H9 (cell line): ENCODE results near the gene OGFOD3. TPM values are rescaled to one million over a fixed set of nuclear protein-coding genes. Genes with fewer than 3 reads are reported as not detected.

Source experiments
- DNase-seq: peaks from one replicate; pipeline ENCODE4 v3.0.0-alpha.2; 2017
- H2AFZ ChIP-seq: one replicate; pipeline ENCODE4 v1.6.1; 2013; ENCODE audit warnings: mild to moderate bottlenecking, low read length, control low read depth, moderate library complexity
- H2AK5ac ChIP-seq: 2 replicates; pipeline ENCODE4 v1.6.1; 2013; ENCODE audit warnings: low read length, control low read depth, mixed read lengths; ENCODE audit not compliant: insufficient read length
- H2BK120ac ChIP-seq: one replicate; pipeline ENCODE4 v1.6.1; 2013; ENCODE audit warnings: low read depth, mild to moderate bottlenecking, low read length, control low read depth, inconsistent platforms; ENCODE audit not compliant: poor library complexity, severe bottlenecking
- H2BK12ac ChIP-seq: 2 replicates; pipeline ENCODE4 v1.6.1; 2013; ENCODE audit warnings: low read length, control low read depth, mixed read lengths, low read depth; ENCODE audit not compliant: insufficient read length
- H2BK15ac ChIP-seq: 2 replicates; pipeline ENCODE4 v1.6.1; 2013; ENCODE audit warnings: low read depth, low read length, control low read depth
- H2BK20ac ChIP-seq: one replicate; pipeline ENCODE4 v1.6.1; 2013; ENCODE audit warnings: low read depth, mild to moderate bottlenecking, low read length, control low read depth, inconsistent platforms; ENCODE audit not compliant: poor library complexity, severe bottlenecking
- H2BK5ac ChIP-seq: 2 replicates; pipeline ENCODE4 v1.6.1; 2013; ENCODE audit warnings: low read length, control low read depth, mixed read lengths; ENCODE audit not compliant: insufficient read length
- H3K14ac ChIP-seq: 2 replicates; pipeline ENCODE4 v1.6.1; 2013; ENCODE audit warnings: low read length, control low read depth; ENCODE audit not compliant: insufficient read depth
- H3K18ac ChIP-seq: 2 replicates; pipeline ENCODE4 v1.6.1; 2013; ENCODE audit warnings: low read depth, mild to moderate bottlenecking, mixed read lengths, low read length, control low read depth; ENCODE audit not compliant: insufficient read length
- H3K23ac ChIP-seq: 2 replicates; pipeline ENCODE4 v1.6.1; 2013; ENCODE audit warnings: low read length, control low read depth, mixed read lengths, low read depth; ENCODE audit not compliant: insufficient read length
- H3K23me2 ChIP-seq: 2 replicates; pipeline ENCODE4 v1.6.1; 2013; ENCODE audit warnings: low read depth, mild to moderate bottlenecking, mixed read lengths, low read length, control low read depth; ENCODE audit not compliant: insufficient read length, poor library complexity, severe bottlenecking
- H3K27ac ChIP-seq: 2 replicates; pipeline ENCODE4 v1.5.1; 2013; ENCODE audit warnings: low read length, control low read depth, mixed read lengths, low read depth; ENCODE audit not compliant: insufficient read length
- H3K27me3 ChIP-seq: 2 replicates; pipeline ENCODE4 v1.6.1; 2013; ENCODE audit warnings: low read length, control low read depth, inconsistent platforms; ENCODE audit not compliant: insufficient read depth
- H3K4ac ChIP-seq: 2 replicates; pipeline ENCODE4 v1.6.1; 2013; ENCODE audit warnings: low read depth, mild to moderate bottlenecking, control low read depth, inconsistent platforms, low read length, moderate library complexity
- H3K4me1 ChIP-seq: 2 replicates; pipeline ENCODE4 v1.6.1; 2013; ENCODE audit warnings: low read length, control low read depth, inconsistent platforms; ENCODE audit not compliant: insufficient read depth
- H3K4me2 ChIP-seq: 2 replicates; pipeline ENCODE4 v1.6.1; 2013; ENCODE audit warnings: low read length, control low read depth, mixed read lengths; ENCODE audit not compliant: insufficient read length, insufficient read depth
- H3K56ac ChIP-seq: 2 replicates; pipeline ENCODE4 v1.6.1; 2013; ENCODE audit warnings: low read depth, mild to moderate bottlenecking, mixed read lengths, low read length, control low read depth; ENCODE audit not compliant: insufficient read length
- H3K79me1 ChIP-seq: 2 replicates; pipeline ENCODE4 v1.6.1; 2013; ENCODE audit warnings: low read depth, mild to moderate bottlenecking, moderate library complexity, low read length, control low read depth, inconsistent platforms; ENCODE audit not compliant: insufficient read depth, poor library complexity, severe bottlenecking
- H3K79me2 ChIP-seq: 2 replicates; pipeline ENCODE4 v1.6.1; 2013; ENCODE audit warnings: low read length, control low read depth, inconsistent platforms; ENCODE audit not compliant: insufficient read depth
- H3K9ac ChIP-seq: 2 replicates; pipeline ENCODE4 v1.6.1; 2013; ENCODE audit warnings: low read length, control low read depth, mixed read lengths; ENCODE audit not compliant: insufficient read length; ENCODE audit errors: extremely low read depth
- H3K9me3 ChIP-seq: one replicate; pipeline ENCODE4 v1.6.1; 2013; ENCODE audit warnings: low read depth, low read length, inconsistent platforms; ENCODE audit not compliant: control insufficient read depth
- H3T11ph ChIP-seq: one replicate; pipeline ENCODE4 v1.6.1; 2013; ENCODE audit warnings: mild to moderate bottlenecking, low read length, control low read depth, inconsistent platforms
- H4K20me1 ChIP-seq: one replicate; pipeline ENCODE4 v1.6.1; 2013; ENCODE audit not compliant: control insufficient read depth, insufficient read length, insufficient read depth
- H4K5ac ChIP-seq: 2 replicates; pipeline ENCODE4 v1.6.1; 2013; ENCODE audit warnings: low read depth, mild to moderate bottlenecking, mixed read lengths, low read length, control low read depth; ENCODE audit not compliant: insufficient read length
- H4K8ac ChIP-seq: replicated peaks from 2 replicates; pipeline ENCODE4 v1.6.1; 2013; ENCODE audit warnings: low read length, control low read depth, mixed read lengths, low read depth; ENCODE audit not compliant: insufficient read length
- H4K91ac ChIP-seq: 2 replicates; pipeline ENCODE4 v1.6.1; 2013; ENCODE audit warnings: low read depth, mild to moderate bottlenecking, moderate library complexity, mixed read lengths, low read length, control low read depth; ENCODE audit not compliant: insufficient read length
- H3K27ac Mint-ChIP-seq, 3 experiments: 2 replicates in 2 of 3; 3 replicates in 1 of 3; pipeline ENCODE4 v1.8.0; 2020 to 2021; ENCODE audit warnings: mixed read lengths in 3 of 3, mild to moderate bottlenecking in 1 of 3, moderate library complexity in 1 of 3
- H3K27me3 Mint-ChIP-seq: 2 replicates; pipeline ENCODE4 v1.8.0; 2021; ENCODE audit warnings: low read depth, mild to moderate bottlenecking, moderate library complexity, mixed read lengths
- H3K36me3 Mint-ChIP-seq, 3 experiments: 2 replicates in 2 of 3; 3 replicates in 1 of 3; pipeline ENCODE4 v1.8.0; 2020 to 2021; ENCODE audit warnings: low read depth in 3 of 3, mixed read lengths in 3 of 3; ENCODE audit not compliant: insufficient read depth in 1 of 3
- H3K4me1 Mint-ChIP-seq, 2 experiments: 2 replicates each; pipeline ENCODE4 v1.8.0; 2020; ENCODE audit warnings: mixed read lengths in 2 of 2
- H3K4me3 Mint-ChIP-seq, 2 experiments: 2 replicates in 1 of 2; 3 replicates in 1 of 2; pipeline ENCODE4 v1.8.0; 2020 to 2021; ENCODE audit warnings: mild to moderate bottlenecking in 2 of 2, mixed read lengths in 2 of 2, moderate library complexity in 1 of 2
- H3K9me3 Mint-ChIP-seq, 2 experiments: 2 replicates in 1 of 2; 3 replicates in 1 of 2; pipeline ENCODE4 v1.8.0; 2020; ENCODE audit warnings: mild to moderate bottlenecking in 2 of 2, mixed read lengths in 2 of 2, moderate library complexity in 1 of 2
- WGBS: extraction: QIAGEN DNeasy Blood & Tissue Kit; methylation state at CpG from one replicate; pipeline ENCODE4 v1.1.7; 2013; ENCODE audit warnings: missing lambda C conversion rate, low lambda C conversion rate, mixed read lengths; ENCODE audit not compliant: insufficient read length; ENCODE audit errors: extremely low coverage; 5-methylcytosine and 5-hydroxymethylcytosine counted together
- total RNA-seq: library from RNA; stranded (reverse); gene quantifications from 2 replicates; pipeline ENCODE4 v1.2.1, GENCODE V29; 2021
- TF ChIP-seq, protein P1 (sequence below): fragments of 200-600 bp; sonication (generic); conservative IDR thresholded peaks from 3 replicates; pipeline ENCODE4 v1.8.0; 2021; ENCODE audit warnings: antibody characterized with exemption, mild to moderate bottlenecking

OGFOD3 gene
- total RNA-seq, 1 experiment from 2014 or later, result 27.8 TPM

DNA sequence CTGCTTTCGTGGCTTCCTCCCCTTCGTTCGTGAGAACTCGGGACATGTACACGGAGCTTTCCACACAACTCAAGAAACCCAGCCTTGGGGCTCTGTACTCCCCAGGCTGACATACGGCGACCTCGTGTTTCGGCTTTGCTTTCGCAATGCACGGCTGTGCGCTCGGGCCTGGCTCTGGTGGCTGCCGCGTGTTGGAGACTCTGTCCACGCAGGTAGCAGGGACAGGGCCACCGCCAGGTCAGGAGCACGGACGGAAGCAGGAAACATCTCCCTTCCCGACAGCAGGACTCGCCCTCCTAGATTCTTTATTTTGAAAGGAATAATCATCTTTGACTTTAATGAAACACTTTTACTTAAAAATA is 29.5 kb downstream of the OGFOD3 start:
- Histone ChIP-seq H4K8ac (no peak overlapping the region), H4K91ac (no peak overlapping the region)

More for the DNA sequence above, 29.5 kb downstream of the OGFOD3 start:
- no peak overlapping the region for H2AFZ ChIP-seq
- TF ChIP-seq, protein P1, sequence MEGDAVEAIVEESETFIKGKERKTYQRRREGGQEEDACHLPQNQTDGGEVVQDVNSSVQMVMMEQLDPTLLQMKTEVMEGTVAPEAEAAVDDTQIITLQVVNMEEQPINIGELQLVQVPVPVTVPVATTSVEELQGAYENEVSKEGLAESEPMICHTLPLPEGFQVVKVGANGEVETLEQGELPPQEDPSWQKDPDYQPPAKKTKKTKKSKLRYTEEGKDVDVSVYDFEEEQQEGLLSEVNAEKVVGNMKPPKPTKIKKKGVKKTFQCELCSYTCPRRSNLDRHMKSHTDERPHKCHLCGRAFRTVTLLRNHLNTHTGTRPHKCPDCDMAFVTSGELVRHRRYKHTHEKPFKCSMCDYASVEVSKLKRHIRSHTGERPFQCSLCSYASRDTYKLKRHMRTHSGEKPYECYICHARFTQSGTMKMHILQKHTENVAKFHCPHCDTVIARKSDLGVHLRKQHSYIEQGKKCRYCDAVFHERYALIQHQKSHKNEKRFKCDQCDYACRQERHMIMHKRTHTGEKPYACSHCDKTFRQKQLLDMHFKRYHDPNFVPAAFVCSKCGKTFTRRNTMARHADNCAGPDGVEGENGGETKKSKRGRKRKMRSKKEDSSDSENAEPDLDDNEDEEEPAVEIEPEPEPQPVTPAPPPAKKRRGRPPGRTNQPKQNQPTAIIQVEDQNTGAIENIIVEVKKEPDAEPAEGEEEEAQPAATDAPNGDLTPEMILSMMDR, result no peak
- no peak overlapping the region for H3K18ac ChIP-seq
- H3K79me2 ChIP-seq, result no peaks in the 10 kb centered on the region
- no peak overlapping the region for H3K27ac Mint-ChIP-seq
- H2BK120ac ChIP-seq, result no peak overlapping the region
- no peak overlapping the region for H3K56ac ChIP-seq
- WGBS, result no CpG with 5 or more reads among the region's 21 CpGs
- H3K9me3 ChIP-seq, result no peaks in the 10 kb centered on the region
- no peaks in the 10 kb centered on the region for H4K20me1 ChIP-seq
- H3K27ac ChIP-seq, result no peak overlapping the region
- no peak overlapping the region for H2BK5ac ChIP-seq
- no peak overlapping the region for H3K23ac ChIP-seq
- H3K4me3 Mint-ChIP-seq, result no peak overlapping the region
- H3K36me3 Mint-ChIP-seq, result peaks cover 0 to 9% (median 7%) of the 10 kb centered on the region in 3 experiments; a peak in 4 of 7 replicates
- DNase-seq, result no peak
- no peaks in the 10 kb centered on the region; a peak in 1 of 5 replicates for H3K9me3 Mint-ChIP-seq
- H3K27me3 ChIP-seq, result no peaks in the 10 kb centered on the region
- H3K9ac ChIP-seq, result no peak overlapping the region
- no peaks in the 10 kb centered on the region for H3K4me1 ChIP-seq
- no peak overlapping the region for H3K4ac ChIP-seq
- H3K23me2 ChIP-seq, result no peaks in the 10 kb centered on the region
- H3K14ac ChIP-seq, result no peak overlapping the region
- H3K4me2 ChIP-seq, result no peak overlapping the region
- no peak overlapping the region for H2AK5ac ChIP-seq
- no peak overlapping the region for H3T11ph ChIP-seq
- no peaks in the 10 kb centered on the region for H3K79me1 ChIP-seq
- H2BK15ac ChIP-seq, result no peak overlapping the region
- no peak overlapping the region for H4K5ac ChIP-seq
- no peak overlapping the region for H2BK20ac ChIP-seq
- H3K4me1 Mint-ChIP-seq, result peaks cover under 1 to 8% of the 10 kb centered on the region in 2 experiments; a peak in 3 of 4 replicates
- no peak overlapping the region for H2BK12ac ChIP-seq
- peaks cover 9% of the 10 kb centered on the region for H3K27me3 Mint-ChIP-seq
